H1 (cell line): ENCODE results near the gene NEURL1B. TPM values are rescaled to one million over a fixed set of nuclear protein-coding genes. Genes with fewer than 3 reads are reported as not detected.

Source experiments
- BCL11A ChIP-seq, 2 experiments: IDR thresholded peaks; one replicate each; pipeline ENCODE4 v1.6.1; 2011; ENCODE audit warnings: low read depth in 2 of 2, low read length in 2 of 2, mild to moderate bottlenecking in 2 of 2
- RXRA ChIP-seq: IDR thresholded peaks from 2 replicates; pipeline ENCODE4 v1.6.1; 2011; ENCODE audit warnings: low read depth, mild to moderate bottlenecking, low read length, moderate library complexity; ENCODE audit not compliant: insufficient read depth
- polyA plus RNA-seq, 7 experiments: library from polyadenylated mRNA; depleted of rRNA in 3 of 7; stranded (reverse) in 5 of 7; unstranded in 2 of 7; fragments of >200 nt in 5 of 7; fragments of 200-250 nt in 2 of 7; gene quantifications; 1 replicate in 5 of 7; 2 replicates in 1 of 7; 4 replicates in 1 of 7; pipeline versions ENCODE4 v1.2.1 to v1.2.3, GENCODE V29; 2011 to 2013; ENCODE audit warnings: missing spikeins in 2 of 7, mixed read lengths in 2 of 7
- total RNA-seq: library from RNA; stranded (reverse); fragmentation: NEBNext Ultra II Directional; extraction: Animal tissue kit (Norgen Biotek cat#: 25700); gene quantifications from 2 replicates; pipeline ENCODE4 v1.2.1, GENCODE V29; 2021
- TF ChIP-seq, protein P1 (sequence below): IDR thresholded peaks from 2 replicates; pipeline ENCODE4 v1.6.1; 2011; ENCODE audit warnings: low read length, improper control_type of control experiment

Gene NEURL1B
- total and polyA plus RNA-seq, 2 of the 8 experiments (the other 6 are each of a cell fraction or from before 2014, with no cell fraction given), result 3.3 to 6.1 TPM

DNA sequence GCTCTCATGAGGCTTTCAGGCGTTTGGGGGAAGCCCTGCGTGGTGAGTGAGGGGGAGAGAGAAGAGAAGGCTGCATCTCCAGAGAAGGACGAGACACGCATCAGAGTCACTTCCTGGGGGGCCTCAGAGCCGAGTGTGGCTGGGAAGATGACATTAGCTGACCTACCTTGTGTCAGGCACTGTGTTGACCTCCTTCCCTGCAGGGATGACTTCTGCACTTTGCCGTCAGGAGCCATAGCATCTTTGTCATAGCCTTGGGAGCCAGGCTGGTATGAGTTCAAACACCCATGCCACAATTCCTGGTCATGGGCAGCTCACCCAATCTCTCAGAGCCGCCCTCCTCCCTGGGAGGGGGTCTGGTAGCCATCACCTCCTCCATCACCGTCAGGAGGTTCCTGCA, 17.3 kb downstream of the NEURL1B start (continued):
- TF ChIP-seq, protein P1, sequence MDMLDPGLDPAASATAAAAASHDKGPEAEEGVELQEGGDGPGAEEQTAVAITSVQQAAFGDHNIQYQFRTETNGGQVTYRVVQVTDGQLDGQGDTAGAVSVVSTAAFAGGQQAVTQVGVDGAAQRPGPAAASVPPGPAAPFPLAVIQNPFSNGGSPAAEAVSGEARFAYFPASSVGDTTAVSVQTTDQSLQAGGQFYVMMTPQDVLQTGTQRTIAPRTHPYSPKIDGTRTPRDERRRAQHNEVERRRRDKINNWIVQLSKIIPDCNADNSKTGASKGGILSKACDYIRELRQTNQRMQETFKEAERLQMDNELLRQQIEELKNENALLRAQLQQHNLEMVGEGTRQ, result no peak
- TF ChIP-seq RXRA (no peak), BCL11A (IDR thresholded peaks at IDR 0.05; ENCODE audit: low read depth in 2 of 2, low read length in 2 of 2) (no peak)
